ENCODE data around the gene C12orf57. TPM values are rescaled to one million over a fixed set of nuclear protein-coding genes. Genes with fewer than 3 reads are reported as not detected.
A peak's percentile ranks its signal among the peaks of the same experiment; 100 is the strongest.

The C12orf57 gene
- total and polyA plus RNA-seq, 2 donors (not counting 1 experiment from before 2014, with no cell fraction given): 107 to 220 TPM

GRCh38 chr12:6899427-6899826 lies 44.4 kb upstream of the C12orf57 start:
- H3K4me3 ChIP-seq (replicated peaks in 1 of 4; ENCODE audit: control extremely low read depth in 1 of 4, insufficient read depth in 1 of 4, low read depth in 3 of 4, low read length in 4 of 4): no peak overlapping the region
- H3K4me1 ChIP-seq (ENCODE audit: control insufficient read depth, extremely low read depth, insufficient read depth, low read length): no peaks in the 10 kb centered on the region
- H3K27ac ChIP-seq (ENCODE audit: insufficient read depth, low read length): no peak overlapping the region
- no peaks in the 10 kb centered on the region for H3K27me3 ChIP-seq (ENCODE audit: control insufficient read depth, insufficient read depth, low read length)
- H3K79me2 ChIP-seq (ENCODE audit: control insufficient read depth, insufficient read depth, low read length): no peaks in the 10 kb centered on the region
- H3K9ac ChIP-seq (ENCODE audit: insufficient read depth, low read length): no peak overlapping the region
- DNase-seq (ENCODE audit: low read depth in 2 of 2): no peak
- no peak overlapping the region for H3K4me2 ChIP-seq (ENCODE audit: extremely low read depth, insufficient read depth, low read length)
- no peaks in the 10 kb centered on the region for H4K20me1 ChIP-seq (ENCODE audit: control insufficient read depth, extremely low read depth, insufficient read depth, low read length)
- no peak overlapping the region for H2AFZ ChIP-seq (ENCODE audit: low read length)
- no peaks in the 10 kb centered on the region for H3K36me3 ChIP-seq (ENCODE audit: control insufficient read depth, insufficient read depth, low read length)
- TF ChIP-seq, protein P1, sequence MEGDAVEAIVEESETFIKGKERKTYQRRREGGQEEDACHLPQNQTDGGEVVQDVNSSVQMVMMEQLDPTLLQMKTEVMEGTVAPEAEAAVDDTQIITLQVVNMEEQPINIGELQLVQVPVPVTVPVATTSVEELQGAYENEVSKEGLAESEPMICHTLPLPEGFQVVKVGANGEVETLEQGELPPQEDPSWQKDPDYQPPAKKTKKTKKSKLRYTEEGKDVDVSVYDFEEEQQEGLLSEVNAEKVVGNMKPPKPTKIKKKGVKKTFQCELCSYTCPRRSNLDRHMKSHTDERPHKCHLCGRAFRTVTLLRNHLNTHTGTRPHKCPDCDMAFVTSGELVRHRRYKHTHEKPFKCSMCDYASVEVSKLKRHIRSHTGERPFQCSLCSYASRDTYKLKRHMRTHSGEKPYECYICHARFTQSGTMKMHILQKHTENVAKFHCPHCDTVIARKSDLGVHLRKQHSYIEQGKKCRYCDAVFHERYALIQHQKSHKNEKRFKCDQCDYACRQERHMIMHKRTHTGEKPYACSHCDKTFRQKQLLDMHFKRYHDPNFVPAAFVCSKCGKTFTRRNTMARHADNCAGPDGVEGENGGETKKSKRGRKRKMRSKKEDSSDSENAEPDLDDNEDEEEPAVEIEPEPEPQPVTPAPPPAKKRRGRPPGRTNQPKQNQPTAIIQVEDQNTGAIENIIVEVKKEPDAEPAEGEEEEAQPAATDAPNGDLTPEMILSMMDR (conservative IDR thresholded peaks at IDR 0.05 in 1 of 2, IDR thresholded peaks at IDR 0.05 in 1 of 2; ENCODE audit: low read depth in 1 of 2, low read length in 2 of 2): no peak
- no peak for TF ChIP-seq EZH2 (IDR thresholded peaks at IDR 0.05; ENCODE audit: low read length, missing control alignments)
- no peaks in the 10 kb centered on the region for H3K9me3 ChIP-seq (ENCODE audit: control insufficient read depth, insufficient read depth, low read depth, low read length)

DNA sequence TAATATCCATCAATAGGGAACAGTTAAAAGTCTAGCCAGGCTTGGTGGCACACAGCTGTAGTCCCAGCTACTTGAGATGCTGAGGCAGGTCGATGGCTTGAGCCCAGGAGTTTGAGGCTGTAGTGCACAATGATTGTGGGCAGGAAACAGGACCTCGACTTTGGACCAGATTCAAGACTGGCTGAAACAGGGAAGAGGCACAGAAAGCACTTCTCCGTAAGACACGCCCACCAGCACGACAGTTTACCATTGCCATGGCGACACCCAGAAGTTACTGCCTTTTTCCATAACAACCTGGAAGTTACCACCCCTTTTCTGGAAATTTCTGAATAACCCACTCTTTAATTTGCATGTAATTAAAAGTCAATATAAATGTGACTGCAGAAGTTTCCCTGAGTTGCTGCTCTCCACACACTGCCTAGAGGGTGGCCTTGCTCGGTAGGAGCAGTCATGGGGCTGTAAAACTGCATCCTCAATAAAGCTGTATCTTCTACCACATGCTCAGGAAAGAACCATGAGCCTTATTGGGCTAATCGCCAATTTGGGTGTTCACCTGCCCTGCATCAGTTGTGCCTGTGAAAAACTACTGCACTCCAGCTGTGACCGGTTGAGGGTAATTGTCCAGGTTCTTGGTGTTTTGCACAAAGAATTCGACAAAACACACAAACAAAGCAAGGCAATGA lies 43.8 kb upstream of the C12orf57 start:
- Histone ChIP-seq H3K9me3 (ENCODE audit: control insufficient read depth, insufficient read depth, low read depth, low read length) (no peaks in the 10 kb centered on the region), H3K4me3 (replicated peaks in 1 of 4; ENCODE audit: control extremely low read depth in 1 of 4, insufficient read depth in 1 of 4, low read depth in 3 of 4, low read length in 4 of 4) (no peak overlapping the region), H3K9ac (ENCODE audit: insufficient read depth, low read length) (no peak overlapping the region), H3K4me1 (ENCODE audit: control insufficient read depth, extremely low read depth, insufficient read depth, low read length) (no peaks in the 10 kb centered on the region), H3K4me2 (ENCODE audit: extremely low read depth, insufficient read depth, low read length) (no peak overlapping the region), H3K27me3 (ENCODE audit: control insufficient read depth, insufficient read depth, low read length) (no peaks in the 10 kb centered on the region), H3K36me3 (ENCODE audit: control insufficient read depth, insufficient read depth, low read length) (no peaks in the 10 kb centered on the region), H4K20me1 (ENCODE audit: control insufficient read depth, extremely low read depth, insufficient read depth, low read length) (no peaks in the 10 kb centered on the region), H3K27ac (ENCODE audit: insufficient read depth, low read length) (no peak overlapping the region), H3K79me2 (ENCODE audit: control insufficient read depth, insufficient read depth, low read length) (no peaks in the 10 kb centered on the region), H2AFZ (ENCODE audit: low read length) (no peak overlapping the region)
- peak; percentile 61 to 81 for DNase-seq (ENCODE audit: low read depth in 2 of 2)
- no peak for TF ChIP-seq EZH2 (IDR thresholded peaks at IDR 0.05; ENCODE audit: low read length, missing control alignments)
- TF ChIP-seq, protein P1 (conservative IDR thresholded peaks at IDR 0.05 in 1 of 2, IDR thresholded peaks at IDR 0.05 in 1 of 2; ENCODE audit: low read depth in 1 of 2, low read length in 2 of 2): no peak

- TF ChIP-seq EZH2 (IDR thresholded peaks at IDR 0.05; ENCODE audit: low read length, missing control alignments): no peak
- TF ChIP-seq, protein P1 (conservative IDR thresholded peaks at IDR 0.05 in 1 of 2, IDR thresholded peaks at IDR 0.05 in 1 of 2; ENCODE audit: low read depth in 1 of 2, low read length in 2 of 2): no peak
- H3K79me2 ChIP-seq (ENCODE audit: control insufficient read depth, insufficient read depth, low read length): no peaks in the 10 kb centered on the region
Observed at GRCh38 chr12:6902448-6902847, 41.4 kb upstream of the C12orf57 start.

More at GRCh38 chr12:6902448-6902847, 41.4 kb upstream of the C12orf57 start:
- H2AFZ ChIP-seq (ENCODE audit: low read length): no peak overlapping the region
- H3K4me1 ChIP-seq (ENCODE audit: control insufficient read depth, extremely low read depth, insufficient read depth, low read length): peaks cover 2% of the 10 kb centered on the region
- H3K27me3 ChIP-seq (ENCODE audit: control insufficient read depth, insufficient read depth, low read length): no peaks in the 10 kb centered on the region
- no peak overlapping the region for H3K9ac ChIP-seq (ENCODE audit: insufficient read depth, low read length)
- no peaks in the 10 kb centered on the region for H4K20me1 ChIP-seq (ENCODE audit: control insufficient read depth, extremely low read depth, insufficient read depth, low read length)
- H3K4me3 ChIP-seq (replicated peaks in 1 of 4; ENCODE audit: control extremely low read depth in 1 of 4, insufficient read depth in 1 of 4, low read depth in 3 of 4, low read length in 4 of 4): no peak overlapping the region
- no peaks in the 10 kb centered on the region for H3K36me3 ChIP-seq (ENCODE audit: control insufficient read depth, insufficient read depth, low read length)
- no peak for DNase-seq (ENCODE audit: low read depth in 2 of 2)
- H3K27ac ChIP-seq (ENCODE audit: insufficient read depth, low read length): no peak overlapping the region
- no peak overlapping the region for H3K4me2 ChIP-seq (ENCODE audit: extremely low read depth, insufficient read depth, low read length)
- H3K9me3 ChIP-seq (ENCODE audit: control insufficient read depth, insufficient read depth, low read depth, low read length): no peaks in the 10 kb centered on the region
